Measurements from ENCODE around the gene GGTA1.

GGTA1 gene

GRCh38 chr9:121478816-121479676, 20.6 kb downstream of the GGTA1 start:
- no peak for TF ChIP-seq CTCF (conservative IDR thresholded peaks at IDR 0.05; ENCODE audit: control insufficient read depth, insufficient read depth, low read depth, low read length)

DNA sequence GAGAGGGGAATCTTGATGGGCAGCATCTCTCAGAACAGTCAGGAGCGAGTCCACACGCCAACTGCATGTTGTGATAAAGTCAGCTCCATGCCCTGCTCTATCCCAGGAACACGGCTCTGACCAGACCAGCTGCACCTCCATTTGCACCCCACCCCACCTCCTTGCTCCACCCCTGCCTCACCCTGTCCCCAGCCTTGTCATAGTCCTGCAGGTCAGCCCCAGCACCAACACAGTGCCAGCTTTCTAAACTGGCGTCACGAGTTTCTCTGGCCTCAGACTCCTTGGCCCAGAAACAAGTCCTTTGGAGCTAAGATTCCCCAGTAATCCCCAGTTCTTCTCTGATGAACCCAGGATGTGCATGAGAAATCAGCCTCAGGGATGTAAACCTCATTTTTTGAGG, 23.5 kb downstream of the GGTA1 start:
- no peak overlapping the region for H3K4me3 ChIP-seq (ENCODE audit: control insufficient read depth, low read depth, low read length)
- no peak for DNase-seq (ENCODE audit: low read depth)
- no peak for TF ChIP-seq CTCF (conservative IDR thresholded peaks at IDR 0.05; ENCODE audit: control insufficient read depth, insufficient read depth, low read depth, low read length)

More at GRCh38 chr9:121478816-121479676, 20.6 kb downstream of the GGTA1 start:
- no peak overlapping the region for H3K4me3 ChIP-seq (ENCODE audit: control insufficient read depth, low read depth, low read length)
- DNase-seq (ENCODE audit: low read depth) = no peak

DNA sequence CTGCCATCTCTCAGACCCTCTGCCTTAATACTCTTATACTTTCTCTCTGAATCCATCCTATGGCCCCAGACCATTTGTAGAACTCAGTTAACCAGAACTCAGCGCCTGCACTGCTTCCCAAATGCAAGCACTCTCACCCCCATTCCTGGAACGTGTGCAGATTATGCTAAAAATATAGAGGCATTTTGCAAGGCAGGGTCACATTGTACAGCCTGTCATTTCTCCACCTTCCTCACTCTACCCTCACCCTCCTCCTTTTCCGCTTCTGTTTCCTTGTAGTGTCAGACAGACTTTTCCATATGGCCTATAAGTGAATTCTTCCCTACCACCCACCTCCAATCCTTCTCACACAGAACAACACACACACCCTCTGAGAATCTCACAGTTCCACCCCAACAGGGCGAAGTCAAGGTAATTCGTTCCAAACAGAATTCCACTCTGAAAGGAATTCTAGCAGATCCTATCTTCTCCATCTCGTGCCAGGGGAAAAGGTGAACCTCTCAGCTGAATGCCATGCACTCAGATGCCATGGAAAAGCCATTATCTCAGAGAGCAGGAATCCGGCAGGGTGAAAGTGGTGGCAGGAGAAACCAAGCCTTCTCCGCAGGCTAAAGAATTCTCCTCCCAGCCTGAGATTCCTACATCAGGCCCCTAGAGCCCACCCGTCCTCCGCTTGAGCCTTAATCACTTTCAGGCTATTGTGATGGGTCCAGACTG, 25.3 kb downstream of the GGTA1 start:
- no peak overlapping the region for H3K4me3 ChIP-seq (ENCODE audit: control insufficient read depth, low read depth, low read length)
- no peak for TF ChIP-seq CTCF (conservative IDR thresholded peaks at IDR 0.05; ENCODE audit: control insufficient read depth, insufficient read depth, low read depth, low read length)
- no peak for DNase-seq (ENCODE audit: low read depth)

DNA sequence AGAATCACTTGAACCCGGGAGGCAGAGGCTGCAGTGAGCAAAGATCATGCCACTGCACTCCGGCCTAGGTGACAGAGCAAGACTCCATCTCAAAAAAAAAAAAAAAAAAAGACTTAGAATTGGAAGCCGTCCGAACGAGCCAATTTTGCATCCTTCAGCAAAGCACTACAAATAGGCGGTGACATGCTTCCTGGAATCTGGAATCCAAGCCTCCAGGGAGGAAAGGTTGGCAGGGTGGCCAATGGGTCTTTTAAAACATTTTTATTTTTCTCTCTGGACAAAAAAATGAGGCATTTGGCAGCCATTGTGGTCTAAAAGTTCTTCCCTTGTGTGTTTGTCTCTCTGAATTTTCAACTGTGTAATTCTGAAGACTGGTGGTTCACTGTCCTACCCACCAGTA, 26.4 kb downstream of the GGTA1 start:
- no peak for DNase-seq (ENCODE audit: low read depth)
- no peak for TF ChIP-seq CTCF (conservative IDR thresholded peaks at IDR 0.05; ENCODE audit: control insufficient read depth, insufficient read depth, low read depth, low read length)
- H3K4me3 ChIP-seq (ENCODE audit: control insufficient read depth, low read depth, low read length) = no peak overlapping the region

GRCh38 chr9:121472446-121472845, 27.2 kb downstream of the GGTA1 start:
- H3K4me3 ChIP-seq (ENCODE audit: control insufficient read depth, low read depth, low read length) = no peak overlapping the region
- no peak for TF ChIP-seq CTCF (conservative IDR thresholded peaks at IDR 0.05; ENCODE audit: control insufficient read depth, insufficient read depth, low read depth, low read length)
- DNase-seq (ENCODE audit: low read depth) = no peak

DNA sequence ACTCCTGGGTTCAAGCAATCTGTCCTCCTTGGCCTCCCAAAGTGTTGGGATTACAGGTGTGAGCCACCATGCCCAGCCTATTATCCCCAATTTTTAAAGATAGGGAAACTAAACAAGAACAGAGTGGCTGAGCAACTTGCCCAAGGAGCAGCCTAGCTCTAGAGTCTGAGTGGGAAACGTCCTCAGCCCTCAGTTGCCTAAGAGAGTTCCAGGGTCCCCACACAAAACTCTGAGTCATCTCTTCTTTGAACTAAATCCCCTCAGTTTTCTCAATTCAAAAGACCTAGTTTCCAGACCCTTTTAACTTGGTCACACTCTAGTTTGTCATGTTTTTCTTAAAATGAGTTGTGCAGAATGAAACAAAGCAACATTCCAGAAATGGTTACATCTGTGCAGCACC, 33.5 kb downstream of the GGTA1 start:
- no peak for DNase-seq (ENCODE audit: low read depth)
- TF ChIP-seq CTCF (conservative IDR thresholded peaks at IDR 0.05; ENCODE audit: control insufficient read depth, insufficient read depth, low read depth, low read length) = no peak
- no peak overlapping the region for H3K4me3 ChIP-seq (ENCODE audit: control insufficient read depth, low read depth, low read length)

All from fibroblast of mammary gland (primary cell).